Stimulated activated memory B cell treated with anti-CD40 and anti-IgM and Interleukin-4, amounts not matched to agents 10 μg/mL and 1 μg/mL and 100 μg/mL, for 72 hours (primary cell): ENCODE results near the gene NRG3.

Source experiments
- ATAC-seq: fragments of 150-1000 bp; cut with Tn5 transposase; 2 replicates; pipeline ENCODE4 v1.10.0; 2021
- H3K27ac Mint-ChIP-seq: one replicate; pipeline ENCODE4 v1.8.0; 2022; ENCODE audit warnings: mild to moderate bottlenecking, mixed read lengths
- H3K27me3 Mint-ChIP-seq: one replicate; pipeline ENCODE4 v1.8.0; 2022; ENCODE audit warnings: mixed read lengths
- H3K36me3 Mint-ChIP-seq: one replicate; pipeline ENCODE4 v1.8.0; 2022; ENCODE audit warnings: mixed read lengths
- H3K4me1 Mint-ChIP-seq: one replicate; pipeline ENCODE4 v1.8.0; 2022; ENCODE audit warnings: mixed read lengths
- H3K4me3 Mint-ChIP-seq: one replicate; pipeline ENCODE4 v1.8.0; 2022; ENCODE audit warnings: mild to moderate bottlenecking, moderate library complexity, mixed read lengths
- H3K9me3 Mint-ChIP-seq: one replicate; pipeline ENCODE4 v1.8.0; 2022; ENCODE audit warnings: mixed read lengths

The NRG3 gene

DNA sequence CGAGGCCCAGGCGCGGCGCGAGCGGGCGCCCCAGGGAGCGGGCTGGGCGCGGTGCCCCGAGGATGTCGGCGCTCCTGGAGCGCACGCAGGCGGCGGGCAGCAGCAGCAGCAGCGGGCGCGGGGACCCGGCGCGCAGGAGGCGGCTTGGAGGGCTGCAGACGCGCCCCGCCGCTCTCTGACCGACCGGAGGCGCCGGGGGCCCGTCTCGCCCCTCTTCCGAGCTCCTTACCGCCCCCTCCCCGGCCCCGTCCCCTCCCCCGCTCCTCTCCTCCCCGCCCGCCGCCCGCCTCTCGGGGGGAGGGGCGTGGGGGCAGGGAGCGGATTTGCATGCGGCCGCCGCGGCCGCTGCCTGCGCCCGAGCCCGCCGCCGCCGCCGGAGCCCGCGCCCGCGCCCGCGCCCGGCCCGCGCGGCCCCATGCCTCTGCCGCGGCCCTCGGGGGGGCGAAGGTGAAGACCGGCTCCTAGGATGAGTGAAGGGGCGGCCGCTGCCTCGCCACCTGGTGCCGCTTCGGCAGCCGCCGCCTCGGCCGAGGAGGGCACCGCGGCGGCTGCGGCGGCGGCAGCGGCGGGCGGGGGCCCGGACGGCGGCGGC, at the start of gene NRG3:
Gene NRG3 (plus strand): TSS at position 320 of the 592 bp plus-strand sequence.
- no peak for ATAC-seq
- Mint-ChIP-seq H3K9me3 (peaks cover 6% of the 10 kb centered on the region), H3K4me3 (peak within 1 kb of the TSS; percentile 13), H3K27me3 (peaks cover 52% of the 10 kb centered on the region), H3K36me3 (no peaks in the 10 kb centered on the region), H3K27ac (no peak within 1 kb of the TSS), H3K4me1 (peaks cover 11% of the 10 kb centered on the region)

GRCh38 chr10:81828251-81828650, 46.7 kb upstream of the NRG3 start:
- Mint-ChIP-seq H3K27me3 (no peaks in the 10 kb centered on the region), H3K4me3 (no peak overlapping the region), H3K36me3 (no peaks in the 10 kb centered on the region), H3K27ac (no peak overlapping the region), H3K4me1 (no peaks in the 10 kb centered on the region), H3K9me3 (peaks cover 10% of the 10 kb centered on the region)
- ATAC-seq: no peak

DNA sequence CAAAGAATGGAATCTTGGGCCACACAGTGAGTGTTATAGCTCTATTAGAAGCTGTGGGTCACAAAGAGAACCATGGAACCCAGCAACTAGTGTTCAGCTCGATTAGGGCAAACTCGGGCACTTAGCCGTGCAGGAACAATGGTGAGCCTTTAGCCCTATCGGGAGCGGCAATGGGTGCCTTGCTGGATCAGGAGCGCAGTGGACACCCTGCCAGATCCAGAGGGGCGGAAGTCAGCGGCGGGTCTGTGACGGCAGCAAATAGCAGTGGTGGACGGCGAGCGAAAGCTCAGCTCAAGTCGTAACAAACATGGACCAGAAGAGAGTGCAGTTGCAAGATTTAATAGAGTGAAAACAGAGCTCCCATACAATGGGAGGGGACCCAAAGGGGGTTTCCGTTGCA, 43.9 kb upstream of the NRG3 start:
- Mint-ChIP-seq H3K27me3 (no peaks in the 10 kb centered on the region), H3K4me3 (no peak overlapping the region), H3K27ac (no peak overlapping the region), H3K4me1 (no peaks in the 10 kb centered on the region), H3K9me3 (peaks cover 7% of the 10 kb centered on the region), H3K36me3 (no peaks in the 10 kb centered on the region)
- ATAC-seq: no peak

DNA sequence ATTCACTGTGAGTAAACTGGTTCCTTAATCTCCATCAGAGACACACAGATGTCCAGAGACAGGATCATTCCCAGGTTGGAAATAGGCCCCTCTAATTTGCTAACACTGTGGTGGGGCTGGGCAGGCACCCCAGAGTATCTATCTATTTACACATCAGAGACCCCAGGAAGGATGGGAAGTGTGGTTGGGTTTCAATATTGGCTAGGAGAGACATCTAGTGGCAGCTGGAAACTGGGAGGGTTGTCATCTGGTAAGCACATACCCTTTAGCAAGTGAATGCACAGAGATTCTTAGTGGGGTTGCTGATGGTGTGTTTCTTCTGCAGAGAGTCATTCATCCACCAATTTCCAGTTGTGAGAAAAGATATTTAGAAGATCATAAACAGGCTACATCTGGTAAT, 36.0 kb upstream of the NRG3 start:
- Mint-ChIP-seq H3K4me1 (no peaks in the 10 kb centered on the region), H3K4me3 (no peak overlapping the region), H3K27ac (no peak overlapping the region), H3K36me3 (no peaks in the 10 kb centered on the region), H3K9me3 (peaks cover 3% of the 10 kb centered on the region), H3K27me3 (no peaks in the 10 kb centered on the region)
- no peak for ATAC-seq

GRCh38 chr10:81843042-81843441, 32.0 kb upstream of the NRG3 start:
- peaks cover 4% of the 10 kb centered on the region for H3K9me3 Mint-ChIP-seq
- no peaks in the 10 kb centered on the region for H3K36me3 Mint-ChIP-seq
- H3K4me1 Mint-ChIP-seq: no peaks in the 10 kb centered on the region
- no peaks in the 10 kb centered on the region for H3K27me3 Mint-ChIP-seq
- no peak for ATAC-seq
- no peak overlapping the region for H3K27ac Mint-ChIP-seq
- H3K4me3 Mint-ChIP-seq: no peak overlapping the region

- peaks cover 5% of the 10 kb centered on the region for H3K9me3 Mint-ChIP-seq
- H3K27me3 Mint-ChIP-seq: no peaks in the 10 kb centered on the region
- H3K4me1 Mint-ChIP-seq: no peaks in the 10 kb centered on the region
- no peaks in the 10 kb centered on the region for H3K36me3 Mint-ChIP-seq
- H3K27ac Mint-ChIP-seq: no peak overlapping the region
- H3K4me3 Mint-ChIP-seq: no peak overlapping the region
- ATAC-seq: no peak
Measured at GRCh38 chr10:81847675-81848074, 27.3 kb upstream of the NRG3 start.

GRCh38 chr10:81848514-81848913, 26.5 kb upstream of the NRG3 start:
- Mint-ChIP-seq H3K27ac (no peak overlapping the region), H3K9me3 (peaks cover 5% of the 10 kb centered on the region), H3K4me1 (no peaks in the 10 kb centered on the region), H3K4me3 (no peak overlapping the region), H3K27me3 (no peaks in the 10 kb centered on the region), H3K36me3 (no peaks in the 10 kb centered on the region)
- no peak for ATAC-seq

DNA sequence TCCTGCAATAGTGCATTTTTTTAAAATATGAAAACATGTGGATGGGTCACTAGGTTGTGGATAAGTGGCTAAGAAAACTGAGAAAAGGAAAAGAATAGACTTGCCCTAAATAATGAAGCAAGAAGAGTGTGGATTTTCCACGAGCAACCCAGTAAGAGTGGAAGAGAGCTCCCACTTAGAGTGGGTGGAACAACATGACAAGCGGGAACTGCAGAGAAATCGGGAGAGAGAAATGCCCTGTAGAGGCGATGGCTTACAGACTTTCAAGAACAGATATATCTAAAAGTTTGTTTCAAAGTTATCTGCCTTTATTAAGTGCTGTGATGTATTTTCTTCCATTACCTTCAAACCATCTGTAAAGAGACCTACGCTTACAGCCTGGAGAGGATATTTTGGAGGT, 26.1 kb upstream of the NRG3 start:
- no peaks in the 10 kb centered on the region for H3K27me3 Mint-ChIP-seq
- peaks cover 6% of the 10 kb centered on the region for H3K9me3 Mint-ChIP-seq
- H3K4me1 Mint-ChIP-seq: no peaks in the 10 kb centered on the region
- no peak overlapping the region for H3K4me3 Mint-ChIP-seq
- no peak for ATAC-seq
- H3K27ac Mint-ChIP-seq: no peak overlapping the region
- H3K36me3 Mint-ChIP-seq: no peaks in the 10 kb centered on the region

- no peak for ATAC-seq
Measured at GRCh38 chr10:81862596-81862995, 12.4 kb upstream of the NRG3 start.

GRCh38 chr10:81863771-81864170, 11.2 kb upstream of the NRG3 start:
- H3K4me1 Mint-ChIP-seq: no peaks in the 10 kb centered on the region
- H3K9me3 Mint-ChIP-seq: peaks cover 8% of the 10 kb centered on the region
- no peak overlapping the region for H3K4me3 Mint-ChIP-seq
- no peaks in the 10 kb centered on the region for H3K36me3 Mint-ChIP-seq
- H3K27me3 Mint-ChIP-seq: no peaks in the 10 kb centered on the region
- ATAC-seq: no peak
- no peak overlapping the region for H3K27ac Mint-ChIP-seq

More at GRCh38 chr10:81862596-81862995, 12.4 kb upstream of the NRG3 start:
- H3K27me3 Mint-ChIP-seq: no peaks in the 10 kb centered on the region
- no peak overlapping the region for H3K27ac Mint-ChIP-seq
- no peaks in the 10 kb centered on the region for H3K4me1 Mint-ChIP-seq
- H3K4me3 Mint-ChIP-seq: no peak overlapping the region
- H3K9me3 Mint-ChIP-seq: peaks cover 8% of the 10 kb centered on the region
- H3K36me3 Mint-ChIP-seq: no peaks in the 10 kb centered on the region

GRCh38 chr10:81865581-81865980, 9.4 kb upstream of the NRG3 start:
- no peak for ATAC-seq
- Mint-ChIP-seq H3K9me3 (peaks cover 4% of the 10 kb centered on the region), H3K27me3 (no peaks in the 10 kb centered on the region), H3K36me3 (no peaks in the 10 kb centered on the region), H3K4me3 (no peak overlapping the region), H3K4me1 (no peaks in the 10 kb centered on the region), H3K27ac (no peak overlapping the region)

- Mint-ChIP-seq H3K36me3 (no peaks in the 10 kb centered on the region), H3K27ac (no peak overlapping the region), H3K9me3 (no peaks in the 10 kb centered on the region), H3K4me3 (no peak overlapping the region), H3K27me3 (no peaks in the 10 kb centered on the region), H3K4me1 (no peaks in the 10 kb centered on the region)
- no peak for ATAC-seq
Measured at GRCh38 chr10:81866753-81867152, 8.2 kb upstream of the NRG3 start.

GRCh38 chr10:81870472-81870871, 4.5 kb upstream of the NRG3 start:
- no peak overlapping the region for H3K4me3 Mint-ChIP-seq
- H3K27ac Mint-ChIP-seq: no peak overlapping the region
- H3K4me1 Mint-ChIP-seq: no peaks in the 10 kb centered on the region
- H3K27me3 Mint-ChIP-seq: peaks cover 19% of the 10 kb centered on the region
- no peaks in the 10 kb centered on the region for H3K36me3 Mint-ChIP-seq
- no peak for ATAC-seq
- H3K9me3 Mint-ChIP-seq: peaks cover 3% of the 10 kb centered on the region

GRCh38 chr10:81871558-81871957, 3.4 kb upstream of the NRG3 start:
- H3K27me3 Mint-ChIP-seq: peaks cover 30% of the 10 kb centered on the region
- H3K27ac Mint-ChIP-seq: no peak overlapping the region
- no peak for ATAC-seq
- no peaks in the 10 kb centered on the region for H3K36me3 Mint-ChIP-seq
- peaks cover 10% of the 10 kb centered on the region for H3K4me1 Mint-ChIP-seq
- H3K4me3 Mint-ChIP-seq: no peak overlapping the region
- H3K9me3 Mint-ChIP-seq: peaks cover 6% of the 10 kb centered on the region

GRCh38 chr10:81872206-81872862, 2.7 kb upstream of the NRG3 start:
- H3K27me3 Mint-ChIP-seq: peaks cover 38% of the 10 kb centered on the region
- no peak for ATAC-seq

DNA sequence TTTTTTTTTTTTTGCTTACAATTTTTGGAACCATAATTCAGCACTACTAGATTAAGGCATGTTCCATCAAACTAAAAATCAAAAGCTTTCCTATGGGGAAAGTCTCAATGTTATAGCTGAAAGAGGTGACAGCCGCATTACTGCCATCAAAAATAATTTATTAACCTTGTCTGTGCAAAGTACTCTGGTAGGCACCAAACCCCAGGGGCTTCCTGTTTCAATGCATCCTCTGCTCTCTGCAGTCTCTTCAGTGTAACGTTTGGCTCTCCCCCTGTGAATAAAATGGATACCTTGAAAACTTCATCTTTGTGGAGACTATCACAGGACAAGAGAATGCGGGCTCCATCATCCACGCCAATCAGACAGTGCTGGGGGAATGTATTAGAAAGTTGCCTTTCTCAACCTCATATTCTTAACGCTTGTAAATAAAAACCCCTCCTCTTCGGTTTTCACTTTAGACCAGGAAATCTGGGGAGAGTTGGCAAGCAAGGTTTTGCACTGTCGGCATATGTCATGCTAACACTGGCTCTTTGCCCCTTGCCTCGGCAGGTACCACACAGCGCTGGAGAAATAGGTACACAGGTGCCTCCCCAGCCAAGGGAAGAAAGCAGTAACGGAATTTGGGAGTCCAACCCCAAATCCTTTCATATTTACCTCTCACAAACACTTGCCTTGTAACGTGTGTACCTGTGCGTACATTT, 1.6 kb upstream of the NRG3 start:
- Mint-ChIP-seq H3K36me3 (no peaks in the 10 kb centered on the region), H3K9me3 (peaks cover 6% of the 10 kb centered on the region), H3K27ac (no peak overlapping the region), H3K27me3 (peaks cover 44% of the 10 kb centered on the region), H3K4me3 (no peak overlapping the region), H3K4me1 (peaks cover 11% of the 10 kb centered on the region)
- no peak for ATAC-seq

More at GRCh38 chr10:81872206-81872862, 2.7 kb upstream of the NRG3 start:
- Mint-ChIP-seq H3K4me3 (no peak overlapping the region), H3K27ac (no peak overlapping the region), H3K36me3 (no peaks in the 10 kb centered on the region), H3K9me3 (peaks cover 6% of the 10 kb centered on the region), H3K4me1 (peaks cover 11% of the 10 kb centered on the region)
